DMS53 (cell line): ENCODE results near the gene FGD2.
A peak's percentile ranks its signal among the peaks of the same experiment; 100 is the strongest.
"Not testable (repeated sequence)": the region's sequence is repeated elsewhere in the genome, so short reads cannot be mapped to it uniquely, and the experiment has no call there.

Experiments used
- DNase-seq: peaks from one replicate; lab custom pipeline; 2025; lab: John Stamatoyannopoulos, UW

The FGD2 gene

DNA sequence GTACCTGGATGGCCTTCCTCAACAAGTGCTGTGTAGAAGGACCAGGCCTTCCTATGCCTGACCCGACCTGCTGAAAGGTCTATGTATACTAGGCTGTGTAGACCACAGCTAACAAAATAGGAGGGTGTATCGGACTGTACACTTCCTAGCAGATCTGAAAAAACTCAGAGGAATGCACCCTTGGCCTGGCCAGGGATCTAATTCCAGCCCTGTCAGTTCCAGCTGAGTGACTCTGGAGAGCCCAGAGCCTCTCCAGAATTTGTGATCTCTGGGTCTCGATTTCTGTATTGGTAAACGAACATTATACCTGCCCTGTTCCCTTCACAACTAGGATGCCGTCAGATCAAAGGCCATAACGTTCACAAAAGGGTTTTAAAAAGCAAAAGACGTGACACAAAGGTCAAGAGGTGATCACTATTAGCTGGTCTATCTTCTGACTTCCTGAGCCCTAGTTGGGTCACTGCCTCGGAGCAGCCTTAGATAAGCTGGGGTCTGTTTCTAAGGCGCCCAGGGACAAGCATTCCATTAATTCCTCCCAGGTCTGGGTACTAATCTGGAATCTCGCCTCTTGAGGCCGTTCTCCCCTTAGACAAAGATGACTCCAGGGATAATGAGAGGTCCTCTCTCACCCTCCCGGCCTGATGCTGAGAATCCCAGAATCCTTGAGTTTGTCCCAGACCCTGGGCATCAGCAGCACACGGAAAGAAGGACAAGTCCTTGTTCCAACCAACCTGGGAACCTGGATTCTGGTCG is 33.4 kb upstream of the FGD2 start:
- no peak for DNase-seq

DNA sequence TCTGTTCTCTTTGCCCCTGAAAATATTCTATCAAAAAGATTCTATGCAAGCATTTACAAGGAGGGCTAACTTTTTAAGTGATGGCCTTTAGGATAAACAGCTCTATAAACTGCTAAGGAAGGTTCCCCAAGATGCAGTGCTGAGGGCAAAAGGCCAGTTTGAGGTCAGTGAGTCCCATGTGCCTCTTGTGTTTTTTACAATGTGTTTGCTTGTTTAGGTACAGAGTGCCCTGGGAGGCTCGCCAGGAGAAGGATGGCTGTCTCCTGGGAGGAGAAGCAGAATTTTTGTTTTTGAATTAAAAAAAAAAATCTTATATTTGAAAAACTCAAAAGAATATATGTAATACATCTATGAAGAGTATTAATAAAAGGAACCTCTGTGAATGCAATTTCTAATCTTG is 32.3 kb upstream of the FGD2 start:
- DNase-seq, result no peak

- DNase-seq, result no peak
Observed at GRCh38 chr6:36973647-36974046, 31.8 kb upstream of the FGD2 start.

- no peak for DNase-seq
Observed at GRCh38 chr6:36975231-36976006, 30.0 kb upstream of the FGD2 start.

- no peak for DNase-seq
Observed at GRCh38 chr6:36976007-36976264, 29.5 kb upstream of the FGD2 start.

GRCh38 chr6:36976509-36976908 is 28.9 kb upstream of the FGD2 start:
- DNase-seq, result no peak

- DNase-seq, result no peak
Observed at GRCh38 chr6:36976931-36977330, 28.5 kb upstream of the FGD2 start.

GRCh38 chr6:36977470-36977941 is 27.9 kb upstream of the FGD2 start:
- peak; percentile 7 for DNase-seq

GRCh38 chr6:36978421-36979346 is 26.8 kb upstream of the FGD2 start:
- DNase-seq, result no peak

- DNase-seq, result no peak
Observed at GRCh38 chr6:36979347-36979742, 26.1 kb upstream of the FGD2 start.

DNA sequence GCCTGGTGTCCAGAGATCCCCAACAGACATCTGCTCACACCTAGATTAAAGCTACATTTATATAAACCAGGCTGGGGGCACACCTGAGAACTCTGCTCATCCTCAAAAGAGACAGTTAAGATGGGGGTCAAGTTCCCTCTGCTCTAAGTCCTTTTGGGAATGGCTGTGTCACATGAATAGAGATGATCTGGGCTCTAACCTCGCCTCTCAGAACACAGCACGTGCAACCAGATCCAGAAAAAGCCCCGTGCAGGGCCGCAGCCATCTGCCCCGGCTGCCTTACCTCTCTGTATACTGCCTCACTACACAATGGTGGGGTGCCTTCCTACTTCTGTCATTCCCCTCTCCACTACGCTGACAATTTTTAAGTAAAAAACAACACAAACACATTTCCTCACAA is 25.3 kb upstream of the FGD2 start:
- no peak for DNase-seq

DNA sequence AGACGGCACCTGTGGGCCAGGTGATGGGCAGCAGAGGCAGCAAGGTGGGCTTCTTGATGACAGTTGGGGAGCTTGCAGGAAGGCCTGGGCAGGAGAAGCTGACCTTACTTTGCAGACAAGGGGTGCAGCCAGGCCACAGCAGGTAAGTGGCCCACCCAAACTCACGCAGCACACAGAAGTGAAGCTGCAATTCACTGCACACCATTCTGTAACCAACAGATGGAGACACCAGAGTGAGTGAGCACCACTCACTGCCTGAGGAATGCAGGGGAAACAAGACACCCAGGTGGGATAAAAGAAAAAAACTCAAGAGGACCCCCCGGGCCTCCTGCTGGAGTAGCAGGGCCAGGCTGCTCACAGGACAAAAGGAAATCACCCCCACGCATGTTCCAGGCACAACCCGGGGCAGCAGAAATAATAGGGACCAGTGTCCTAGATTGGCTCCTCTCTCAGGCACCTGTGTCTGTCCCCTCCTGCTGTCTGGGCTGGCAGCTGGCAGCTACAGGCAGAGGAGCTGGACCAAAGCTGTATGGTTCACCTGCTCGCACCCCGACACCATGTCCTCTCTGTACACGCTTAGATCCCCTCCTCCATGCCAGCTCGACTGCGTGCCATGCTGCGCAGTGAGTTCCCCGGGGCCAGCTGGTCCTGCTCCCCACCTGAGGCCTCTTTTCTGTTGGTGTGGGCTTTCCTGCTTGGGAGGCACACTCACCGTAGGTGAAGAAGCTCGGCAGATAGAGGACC is 24.4 kb upstream of the FGD2 start:
- no peak for DNase-seq

GRCh38 chr6:36983538-36983937 is 21.9 kb upstream of the FGD2 start:
- no peak for DNase-seq

DNA sequence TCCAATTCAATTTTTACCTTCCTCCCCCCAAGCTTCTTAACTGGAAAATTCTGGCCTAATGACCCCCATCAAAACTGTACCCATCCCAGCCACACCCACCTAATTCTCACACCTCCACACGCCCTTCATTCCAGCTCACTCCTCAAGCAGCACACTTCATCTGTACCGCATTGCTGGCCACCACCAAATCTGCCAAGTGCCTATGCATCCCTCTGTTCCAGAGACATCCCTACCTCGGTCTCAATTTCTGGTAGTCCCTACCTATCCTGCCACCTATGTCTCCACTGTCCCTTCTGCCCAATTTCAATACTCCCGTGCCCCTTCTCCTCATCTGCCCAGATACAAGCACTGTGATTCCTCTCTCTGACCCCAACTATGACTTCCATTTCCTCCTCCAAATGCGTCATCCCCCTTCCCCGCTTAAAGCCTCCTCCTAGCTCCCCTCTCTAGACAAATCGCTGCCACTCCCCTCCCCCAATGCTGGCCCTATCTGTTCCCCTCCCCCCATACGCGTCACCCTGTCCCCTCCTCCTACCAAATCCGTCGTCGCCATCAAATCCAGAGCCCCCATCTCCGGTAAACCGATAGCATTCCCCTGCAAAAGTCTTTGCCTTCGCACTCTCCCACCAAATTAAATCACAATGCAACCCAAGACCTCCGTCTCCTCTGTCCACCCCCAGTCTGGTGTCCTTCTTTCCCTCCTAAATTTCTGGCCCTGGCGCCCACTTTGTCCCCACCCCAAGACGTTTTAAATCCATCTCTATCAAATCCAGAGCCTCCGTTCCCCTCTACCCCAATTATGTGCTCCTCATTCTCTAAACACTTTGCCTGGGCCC is 20.7 kb upstream of the FGD2 start:
- DNase-seq, result peak; percentile 29

GRCh38 chr6:36985417-36985807 is 20.0 kb upstream of the FGD2 start:
- DNase-seq, result no peak

DNA sequence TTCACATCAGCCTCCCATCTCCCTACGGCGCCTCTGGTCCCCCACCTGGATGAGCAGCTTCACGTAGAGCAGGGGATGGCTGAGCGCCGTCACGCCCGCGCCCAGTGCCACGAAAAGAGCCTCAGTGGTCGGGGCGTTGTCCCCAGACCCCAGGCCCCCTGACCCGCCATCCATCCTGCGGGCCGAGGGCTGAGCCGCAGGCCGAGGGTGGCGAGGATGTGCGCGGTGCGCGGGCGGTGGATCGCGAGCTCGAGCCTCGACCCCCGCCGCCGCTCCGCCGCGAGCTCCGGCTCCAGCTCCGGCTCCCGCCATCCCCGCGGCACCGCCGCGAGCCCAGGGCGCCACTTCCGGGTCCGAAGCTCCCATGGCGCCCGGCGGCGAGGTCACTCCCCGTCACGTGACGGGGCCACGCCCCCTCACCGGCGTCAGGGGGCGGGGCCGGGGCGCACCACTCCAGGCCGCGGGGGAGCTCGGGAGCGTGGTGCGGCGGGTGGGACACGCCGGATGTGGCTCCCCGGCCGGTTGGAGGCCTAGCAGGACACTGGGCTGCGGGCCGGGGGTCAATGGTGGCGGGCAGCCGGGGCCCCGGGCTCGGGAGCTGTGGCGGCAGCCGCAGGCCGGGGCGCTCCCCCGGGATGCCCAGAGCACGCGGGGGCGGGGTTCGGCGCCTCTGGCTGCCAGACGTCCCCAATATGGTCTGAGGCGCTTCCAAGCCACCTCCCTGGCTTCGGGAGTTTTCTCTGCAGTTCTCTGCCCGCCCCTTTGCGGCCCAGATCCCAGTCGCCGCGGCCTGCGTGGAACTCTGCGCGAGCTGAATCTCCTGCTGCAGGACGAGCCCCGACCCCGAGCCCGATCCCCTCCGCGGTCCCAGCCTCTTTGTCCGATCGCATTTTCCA is 19.4 kb upstream of the FGD2 start, which contains the start of gene MTCH1:
TSS of gene MTCH1 (minus strand) at position 389 of the 896 bp plus-strand sequence. CDS start at position 366, 23 bp downstream.
- DNase-seq, result peak; percentile 93

- DNase-seq, result peak; percentile 50
Observed at GRCh38 chr6:36986704-36987047, 18.8 kb upstream of the FGD2 start.

GRCh38 chr6:36989264-36989663 is 16.2 kb upstream of the FGD2 start:
- no peak for DNase-seq

DNA sequence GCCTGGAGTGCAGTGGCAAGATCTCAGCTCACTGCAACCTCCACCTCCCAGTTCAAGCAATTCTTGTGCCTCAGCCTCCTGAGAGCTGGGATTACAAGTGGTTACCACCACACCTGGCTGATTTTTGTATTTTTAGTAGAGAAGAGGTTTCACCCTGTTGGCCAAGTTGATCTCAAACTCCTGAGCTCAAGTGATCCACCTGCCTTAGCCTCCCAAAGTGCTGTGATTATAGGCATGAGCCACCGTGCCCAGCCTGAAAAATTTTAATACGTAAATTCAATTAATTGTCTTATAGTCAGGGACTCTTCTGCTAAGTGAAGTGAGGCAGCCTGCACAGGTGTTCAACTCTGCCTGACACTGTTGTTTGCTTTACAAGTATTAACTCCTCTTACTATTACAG is 15.1 kb upstream of the FGD2 start:
- not testable (repeated sequence) for DNase-seq
